Keratinocyte (primary cell): ENCODE measurements around the gene BNIP5. TPM values are rescaled to one million over a fixed set of nuclear protein-coding genes. Genes with fewer than 3 reads are reported as not detected.

ENCODE experiments used
- DNase-seq: peaks from one replicate; pipeline ENCODE4 v3.0.0-alpha.2; 2011; ENCODE audit warnings: low read depth, missing footprints, low spot score
- FAIRE-seq: peaks from 2 replicates; lab custom pipeline; 2011; peaks lifted over from hg19 to GRCh38; lab: Jason Lieb, UNC
- H2AFZ ChIP-seq: 2 replicates; pipeline ENCODE4 v1.6.0; 2012; ENCODE audit warnings: low read length, control low read depth, inconsistent platforms; ENCODE audit not compliant: control insufficient read depth
- H3K27ac ChIP-seq: 2 replicates; pipeline ENCODE4 v1.5.1; 2011; ENCODE audit warnings: low read length; ENCODE audit not compliant: control insufficient read depth, insufficient read depth
- H3K27me3 ChIP-seq: 3 replicates; pipeline ENCODE4 v1.6.0; 2011; ENCODE audit warnings: low read length; ENCODE audit not compliant: control insufficient read depth, insufficient read depth; ENCODE audit errors: extremely low read depth
- H3K36me3 ChIP-seq, 2 experiments: 2 replicates in 1 of 2; 3 replicates in 1 of 2; pipeline ENCODE4 v1.5.1; 2011; ENCODE audit warnings: low read length in 2 of 2, mild to moderate bottlenecking in 1 of 2; ENCODE audit not compliant: control insufficient read depth in 2 of 2, insufficient read depth in 2 of 2; ENCODE audit errors: extremely low read depth in 1 of 2
- H3K4me1 ChIP-seq: 3 replicates; pipeline ENCODE4 v1.5.1; 2011; ENCODE audit warnings: low read length; ENCODE audit not compliant: control insufficient read depth, insufficient read depth; ENCODE audit errors: extremely low read depth
- H3K4me2 ChIP-seq: 3 replicates; pipeline ENCODE4 v1.6.0; 2011; ENCODE audit warnings: low read depth, low read length; ENCODE audit not compliant: control insufficient read depth, insufficient read depth; ENCODE audit errors: extremely low read depth
- H3K4me3 ChIP-seq, 3 experiments: fragments of 200-600 bp in 1 of 3; sonication (generic) in 1 of 3; 2 replicates in 2 of 3; 3 replicates in 1 of 3; pipeline ENCODE4 v1.5.1; 2011 to 2016; ENCODE audit warnings: low read length in 3 of 3, mild to moderate bottlenecking in 3 of 3, control low read depth in 2 of 3, inconsistent platforms in 1 of 3, low read depth in 1 of 3, mixed read lengths in 1 of 3, mixed run types in 1 of 3, moderate library complexity in 1 of 3; ENCODE audit not compliant: control insufficient read depth in 2 of 3, insufficient read depth in 2 of 3; ENCODE audit errors: extremely low read depth in 1 of 3
- H3K79me2 ChIP-seq: 2 replicates; pipeline ENCODE4 v1.6.0; 2012; ENCODE audit warnings: low read length; ENCODE audit not compliant: control insufficient read depth, insufficient read depth
- H3K9ac ChIP-seq: 3 replicates; pipeline ENCODE4 v1.6.0; 2011; ENCODE audit warnings: low read length; ENCODE audit not compliant: control insufficient read depth, insufficient read depth; ENCODE audit errors: extremely low read depth
- H3K9me1 ChIP-seq: 3 replicates; pipeline ENCODE4 v1.6.0; 2011; ENCODE audit warnings: low read length; ENCODE audit not compliant: control insufficient read depth, insufficient read depth; ENCODE audit errors: extremely low read depth
- H3K9me3 ChIP-seq: 2 replicates; pipeline ENCODE4 v1.5.1; 2012; ENCODE audit warnings: low read depth, low read length; ENCODE audit not compliant: control insufficient read depth
- H4K20me1 ChIP-seq: 3 replicates; pipeline ENCODE4 v1.6.0; 2011; ENCODE audit warnings: low read length; ENCODE audit not compliant: control insufficient read depth, insufficient read depth; ENCODE audit errors: extremely low read depth
- CTCF ChIP-seq, 3 experiments: IDR thresholded peaks in 1 of 3; conservative IDR thresholded peaks in 1 of 3; optimal IDR thresholded peaks in 1 of 3; 2 replicates in 2 of 3; 3 replicates in 1 of 3; pipeline versions ENCODE3 to v1.5.1; 2011; ENCODE audit warnings: low read length in 3 of 3, mild to moderate bottlenecking in 3 of 3, moderate library complexity in 2 of 3, control low read depth in 1 of 3, inconsistent platforms in 1 of 3; ENCODE audit not compliant: insufficient read depth in 2 of 3; ENCODE audit errors: extremely low read depth in 1 of 3
- EZH2 ChIP-seq: IDR thresholded peaks from one replicate; pipeline ENCODE4 v1.6.1; 2012; ENCODE audit warnings: inconsistent platforms, mild to moderate bottlenecking, low read length, moderate library complexity
- dilution Hi-C: fragments of 300-500 bp; cut with MboI; formaldehyde crosslinking; loops from one replicate; pipeline ENCODE4 v1.7.0; 2020; ENCODE audit warnings: low sequenced_read_pairs; ENCODE audit not compliant: extremely low pct_ligation_motif_present
- polyA plus RNA-seq, 5 experiments: library from polyadenylated mRNA; depleted of rRNA in 3 of 5; stranded (reverse) in 3 of 5; stranded (forward) in 1 of 5; unstranded in 1 of 5; fragments of >200 nt; gene quantifications; 1 replicate in 1 of 5; 2 replicates in 3 of 5; 3 replicates in 1 of 5; pipeline versions ENCODE4 v1.2.1 to v1.2.3, GENCODE V29; 2011 to 2012; ENCODE audit warnings: missing spikeins in 2 of 5, low read depth in 1 of 5, low replicate concordance in 1 of 5

The BNIP5 gene
- polyA plus RNA-seq, 1 donor (not counting 4 experiments of a cell fraction or from before 2014, with no cell fraction given) = not detected

GRCh38 chr6:36381502-36382389 lies 45.1 kb upstream of the BNIP5 start:
- FAIRE-seq = no peak
- dilution Hi-C loops = no loop called here

GRCh38 chr6:36380166-36380565 lies 43.5 kb upstream of the BNIP5 start:
- no peak for DNase-seq
- FAIRE-seq = no peak

More at GRCh38 chr6:36381502-36382389, 45.1 kb upstream of the BNIP5 start:
- Histone ChIP-seq H2AFZ (no peak overlapping the region), H3K9me3 (no peaks in the 10 kb centered on the region), H3K27ac (no peak overlapping the region), H3K4me3 (no peak overlapping the region), H4K20me1 (no peaks in the 10 kb centered on the region), H3K4me1 (peaks cover 10% of the 10 kb centered on the region), H3K79me2 (no peaks in the 10 kb centered on the region), H3K36me3 (no peaks in the 10 kb centered on the region), H3K4me2 (no peak overlapping the region), H3K9ac (no peak overlapping the region), H3K27me3 (no peaks in the 10 kb centered on the region), H3K9me1 (no peaks in the 10 kb centered on the region)
- TF ChIP-seq CTCF (optimal IDR thresholded peaks at IDR 0.05 in 1 of 3, IDR thresholded peaks at IDR 0.05 in 1 of 3, conservative IDR thresholded peaks at IDR 0.05 in 1 of 3; ENCODE audit: extremely low read depth in 1 of 3, insufficient read depth in 2 of 3, low read length in 3 of 3) (no peak), EZH2 (no peak)
- no peak for DNase-seq

More at GRCh38 chr6:36380166-36380565, 43.5 kb upstream of the BNIP5 start:
- TF ChIP-seq CTCF (optimal IDR thresholded peaks at IDR 0.05 in 1 of 3, IDR thresholded peaks at IDR 0.05 in 1 of 3, conservative IDR thresholded peaks at IDR 0.05 in 1 of 3; ENCODE audit: extremely low read depth in 1 of 3, insufficient read depth in 2 of 3, low read length in 3 of 3) (no peak), EZH2 (no peak)
- H3K9ac ChIP-seq = no peak overlapping the region
- no peaks in the 10 kb centered on the region for H3K36me3 ChIP-seq
- dilution Hi-C loops = no loop called here
- H3K4me1 ChIP-seq = peaks cover 4% of the 10 kb centered on the region
- H3K27ac ChIP-seq = no peak overlapping the region
- no peak overlapping the region for H3K4me2 ChIP-seq
- H3K27me3 ChIP-seq = peaks cover 1% of the 10 kb centered on the region
- H2AFZ ChIP-seq = no peak overlapping the region
- H3K79me2 ChIP-seq = no peaks in the 10 kb centered on the region
- H3K9me1 ChIP-seq = no peaks in the 10 kb centered on the region
- no peaks in the 10 kb centered on the region for H4K20me1 ChIP-seq
- no peak overlapping the region for H3K4me3 ChIP-seq
- no peaks in the 10 kb centered on the region for H3K9me3 ChIP-seq
